ENCODE data around the gene VPS13D. TPM values are rescaled to one million over a fixed set of nuclear protein-coding genes. Genes with fewer than 3 reads are reported as not detected.

The VPS13D gene
- total RNA-seq, 1 experiment from 2014 or later = 33.1 TPM

DNA sequence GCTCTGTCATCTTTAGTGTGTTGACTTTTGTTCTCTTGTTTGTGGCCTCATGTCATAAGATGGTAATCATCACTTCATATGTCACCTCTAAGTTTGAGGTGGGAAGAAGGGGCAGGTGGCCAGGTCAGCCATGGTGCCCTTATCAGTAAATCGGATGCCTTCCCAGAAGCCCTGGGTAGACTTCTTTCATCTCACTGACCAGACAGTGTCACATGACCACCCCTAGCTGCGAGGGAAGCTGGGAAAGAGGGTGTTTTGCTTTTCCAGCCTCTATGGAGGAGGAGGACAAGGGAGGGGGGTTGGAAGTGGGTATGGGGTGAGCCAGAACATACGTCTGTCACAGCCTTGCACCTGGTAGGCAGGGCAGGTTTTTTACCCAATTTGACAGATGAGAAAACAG is 34.4 kb upstream of the VPS13D start:
- Histone ChIP-seq H3K27me3 (ENCODE audit: control insufficient read depth, insufficient read depth, low read length) (no peaks in the 10 kb centered on the region), H3K27ac (ENCODE audit: low read length) (no peak overlapping the region), H3K4me1 (ENCODE audit: control insufficient read depth, insufficient read depth, low read length) (no peaks in the 10 kb centered on the region), H3K4me3 (ENCODE audit: low read depth in 2 of 2, low read length in 2 of 2) (no peak overlapping the region), H3K36me3 (ENCODE audit: control insufficient read depth, insufficient read depth, low read length) (no peaks in the 10 kb centered on the region), H3K9me3 (ENCODE audit: control insufficient read depth, insufficient read depth, low read depth, low read length) (no peaks in the 10 kb centered on the region)
- CTCF ChIA-PET = interaction anchor here (0.6 kb wide), 1 partner anchor 424 kb away, joined by 3 read pairs; no protein-coding TSS in a partner anchor
- POLR2A ChIA-PET = no interaction called here
- TF ChIP-seq TCF7L2 (IDR thresholded peaks at IDR 0.05; ENCODE audit: low read depth, low read length) (no peak), POLR2AphosphoS5 (IDR thresholded peaks at IDR 0.05; ENCODE audit: low read depth, low read length) (no peak), SIN3A (IDR thresholded peaks at IDR 0.05; ENCODE audit: borderline replicate concordance, insufficient read depth, low read depth, low read length) (no peak), REST (IDR thresholded peaks at IDR 0.05; ENCODE audit: insufficient read depth in 1 of 2, low read depth in 2 of 2, low read length in 1 of 2) (no peak)
- TF ChIP-seq, protein P1, sequence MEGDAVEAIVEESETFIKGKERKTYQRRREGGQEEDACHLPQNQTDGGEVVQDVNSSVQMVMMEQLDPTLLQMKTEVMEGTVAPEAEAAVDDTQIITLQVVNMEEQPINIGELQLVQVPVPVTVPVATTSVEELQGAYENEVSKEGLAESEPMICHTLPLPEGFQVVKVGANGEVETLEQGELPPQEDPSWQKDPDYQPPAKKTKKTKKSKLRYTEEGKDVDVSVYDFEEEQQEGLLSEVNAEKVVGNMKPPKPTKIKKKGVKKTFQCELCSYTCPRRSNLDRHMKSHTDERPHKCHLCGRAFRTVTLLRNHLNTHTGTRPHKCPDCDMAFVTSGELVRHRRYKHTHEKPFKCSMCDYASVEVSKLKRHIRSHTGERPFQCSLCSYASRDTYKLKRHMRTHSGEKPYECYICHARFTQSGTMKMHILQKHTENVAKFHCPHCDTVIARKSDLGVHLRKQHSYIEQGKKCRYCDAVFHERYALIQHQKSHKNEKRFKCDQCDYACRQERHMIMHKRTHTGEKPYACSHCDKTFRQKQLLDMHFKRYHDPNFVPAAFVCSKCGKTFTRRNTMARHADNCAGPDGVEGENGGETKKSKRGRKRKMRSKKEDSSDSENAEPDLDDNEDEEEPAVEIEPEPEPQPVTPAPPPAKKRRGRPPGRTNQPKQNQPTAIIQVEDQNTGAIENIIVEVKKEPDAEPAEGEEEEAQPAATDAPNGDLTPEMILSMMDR (IDR thresholded peaks at IDR 0.05) = no peak
- no TSS peak for BruUV-seq (replicated peaks)
- ATAC-seq = no peak
- in situ Hi-C loops (cut with HindIII; ENCODE audit: low pct_unique_long_range_greater_than_20kb, low sequenced_read_pairs) = no loop called here
- intact Hi-C loops (cut with micrococcal nuclease; ENCODE audit: unreplicated experiment) = no loop called here
- DNase-seq (ENCODE audit: low read depth, low spot score) = no peak

DNA sequence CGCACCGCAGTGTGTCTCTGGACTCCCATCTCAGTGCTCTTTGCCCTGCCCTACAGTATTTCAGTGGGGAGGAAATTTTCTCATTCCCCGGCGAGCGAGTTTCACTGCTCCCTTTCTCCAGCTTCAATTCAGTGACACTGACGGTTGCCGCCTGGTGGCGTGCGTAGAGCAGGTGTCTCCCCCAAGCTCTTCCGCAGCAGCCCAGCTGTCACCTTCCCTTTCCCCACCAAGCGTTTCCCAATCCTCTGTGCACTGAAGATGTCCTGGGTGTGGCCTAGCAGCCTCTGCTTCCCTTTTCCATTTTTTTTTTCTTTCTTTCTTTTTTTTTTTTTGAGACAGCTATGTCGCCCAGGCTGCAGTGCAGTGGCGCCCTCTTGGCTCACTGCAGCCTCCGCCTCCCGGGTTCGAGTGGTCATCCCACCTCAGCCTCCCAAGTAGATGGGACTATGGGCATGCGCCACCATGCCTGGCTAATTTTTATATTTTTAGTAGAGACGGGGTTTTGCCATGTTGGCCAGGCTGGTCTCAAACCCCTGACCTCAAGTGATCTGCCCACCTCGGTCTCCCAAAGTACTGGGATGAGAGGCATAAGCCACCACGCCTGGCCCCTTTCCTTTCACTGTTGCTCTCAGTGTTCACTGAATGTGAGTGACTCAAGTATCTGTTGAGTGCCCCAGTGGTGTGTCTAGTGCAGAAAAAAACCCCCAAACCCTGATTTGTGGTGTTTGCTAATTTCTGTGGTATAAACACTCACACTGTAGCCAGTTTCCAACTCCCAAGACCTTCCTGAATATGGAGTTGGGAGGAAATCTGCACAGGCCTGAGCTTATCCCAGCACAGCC is 33.0 kb upstream of the VPS13D start:
- no peaks in the 10 kb centered on the region for H3K9me3 ChIP-seq (ENCODE audit: control insufficient read depth, insufficient read depth, low read depth, low read length)
- TF ChIP-seq, protein P1 (IDR thresholded peaks at IDR 0.05) = no peak
- no peak for TF ChIP-seq SIN3A (IDR thresholded peaks at IDR 0.05; ENCODE audit: borderline replicate concordance, insufficient read depth, low read depth, low read length)
- no peak for TF ChIP-seq POLR2AphosphoS5 (IDR thresholded peaks at IDR 0.05; ENCODE audit: low read depth, low read length)
- no peak for TF ChIP-seq REST (IDR thresholded peaks at IDR 0.05; ENCODE audit: insufficient read depth in 1 of 2, low read depth in 2 of 2, low read length in 1 of 2)
- no peak for TF ChIP-seq TCF7L2 (IDR thresholded peaks at IDR 0.05; ENCODE audit: low read depth, low read length)
- H3K36me3 ChIP-seq (ENCODE audit: control insufficient read depth, insufficient read depth, low read length) = no peaks in the 10 kb centered on the region
- in situ Hi-C loops (cut with HindIII; ENCODE audit: low pct_unique_long_range_greater_than_20kb, low sequenced_read_pairs) (no loop called here), intact Hi-C loops (cut with micrococcal nuclease; ENCODE audit: unreplicated experiment) (no loop called here)
- H3K4me3 ChIP-seq (ENCODE audit: low read depth in 2 of 2, low read length in 2 of 2) = no peak overlapping the region
- ATAC-seq = no peak
- DNase-seq (ENCODE audit: low read depth, low spot score) = no peak
- ChIA-PET CTCF (interaction anchor here (1.2 kb wide), 1 partner anchor 72 kb away, joined by 4 read pairs; no protein-coding TSS in a partner anchor), POLR2A (no interaction called here)
- no peaks in the 10 kb centered on the region for H3K4me1 ChIP-seq (ENCODE audit: control insufficient read depth, insufficient read depth, low read length)
- H3K27ac ChIP-seq (ENCODE audit: low read length) = no peak overlapping the region
- BruUV-seq (replicated peaks) = no TSS peak
- H3K27me3 ChIP-seq (ENCODE audit: control insufficient read depth, insufficient read depth, low read length) = no peaks in the 10 kb centered on the region

Measured in Panc1 (cell line).